Brain (organoid and tissue), 1 donor: ENCODE results near the gene MFAP3. TPM values are rescaled to one million over a fixed set of nuclear protein-coding genes. Genes with fewer than 3 reads are reported as not detected.

Experiments
- polyA plus RNA-seq: library from polyadenylated mRNA; stranded (reverse); fragments of 350-450 nt; fragmentation: Illumina TruSeq; extraction: RNeasy Lipid Tissue Mini Kit (QIAGEN cat#74804); gene quantifications from one replicate; pipeline ENCODE4 v1.2.3, GENCODE V29; 2015; ENCODE audit warnings: low read depth, low replicate concordance; ENCODE audit not compliant: insufficient read depth

The MFAP3 gene
- polyA plus RNA-seq, 1 donor from 2014 or later: 14.9 TPM

Other genes starting within 250 kb of the MFAP3 start
- gene FAM114A2, start 57 bp upstream of the MFAP3 start, polyA plus RNA-seq: 8.0 TPM
- gene GALNT10, start 151.8 kb downstream of the MFAP3 start, polyA plus RNA-seq: 5.0 TPM